Activated T-cell treated with anti-CD3 and anti-CD28 coated beads, Interleukin-2, amount 50 U/mL, for 48 hours (primary cell): ENCODE results near the gene CLCNKA.

Source experiments
- DNase-seq, 2 experiments: peaks; one replicate each; pipeline ENCODE4 v3.0.0-alpha.2; 2020

Gene CLCNKA

GRCh38 chr1:16082283-16083038 is 60.6 kb downstream of the CLCNKA start:
- peak; percentile 81 to 82 for DNase-seq

GRCh38 chr1:16083486-16083885 is 61.6 kb downstream of the CLCNKA start:
- no peak for DNase-seq
